GM23248 (cell line): ENCODE data around the gene SLC36A3. TPM values are rescaled to one million over a fixed set of nuclear protein-coding genes. Genes with fewer than 3 reads are reported as not detected.

Experiments
- DNase-seq: peaks from one replicate; pipeline ENCODE4 v3.0.0-alpha.2; 2015
- H2AFZ ChIP-seq: fragments of 200-600 bp; sonication (generic); 2 replicates; pipeline ENCODE4 v1.6.1; 2016; ENCODE audit warnings: antibody characterized with exemption
- H3F3A ChIP-seq: fragments of 200-600 bp; sonication (generic); 2 replicates; pipeline ENCODE4 v1.6.1; 2016; ENCODE audit warnings: mild to moderate bottlenecking, antibody characterized with exemption, mixed run types; ENCODE audit not compliant: insufficient read depth
- H3K27ac ChIP-seq: fragments of 200-600 bp; sonication (generic); 2 replicates; pipeline ENCODE4 v1.5.1; 2016; ENCODE audit warnings: mild to moderate bottlenecking
- H3K27me3 ChIP-seq: fragments of 200-600 bp; sonication (generic); replicated peaks from 2 replicates; pipeline ENCODE4 v1.6.1; 2016; ENCODE audit warnings: mild to moderate bottlenecking; ENCODE audit not compliant: insufficient read depth
- H3K36me3 ChIP-seq: fragments of 200-600 bp; sonication (generic); 2 replicates; pipeline ENCODE4 v1.6.1; 2016; ENCODE audit warnings: low read depth, mild to moderate bottlenecking
- H3K4me1 ChIP-seq: fragments of 200-600 bp; sonication (generic); 2 replicates; pipeline ENCODE4 v1.6.1; 2016; ENCODE audit warnings: mild to moderate bottlenecking; ENCODE audit not compliant: insufficient read depth
- H3K4me2 ChIP-seq: fragments of 200-600 bp; sonication (generic); one replicate; pipeline ENCODE4 v1.6.1; 2016; ENCODE audit warnings: mild to moderate bottlenecking; ENCODE audit not compliant: unreplicated experiment
- H3K4me3 ChIP-seq: fragments of 200-600 bp; sonication (generic); 2 replicates; pipeline ENCODE4 v1.5.1; 2016; ENCODE audit warnings: mild to moderate bottlenecking
- H3K79me2 ChIP-seq: fragments of 200-600 bp; sonication (generic); 2 replicates; pipeline ENCODE4 v1.6.1; 2016; ENCODE audit warnings: mild to moderate bottlenecking; ENCODE audit not compliant: insufficient read depth
- H3K9ac ChIP-seq: fragments of 200-600 bp; sonication (generic); 2 replicates; pipeline ENCODE4 v1.6.1; 2016; ENCODE audit warnings: mild to moderate bottlenecking
- H3K9me2 ChIP-seq: fragments of 200-600 bp; sonication (generic); 2 replicates; pipeline ENCODE4 v1.6.1; 2016; ENCODE audit warnings: mixed run types, mild to moderate bottlenecking, moderate library complexity; ENCODE audit not compliant: insufficient read depth
- H3K9me3 ChIP-seq: fragments of 200-600 bp; sonication (generic); one replicate; pipeline ENCODE4 v1.6.1; 2017; ENCODE audit warnings: low read depth
- H4K20me1 ChIP-seq: fragments of 200-600 bp; sonication (generic); 2 replicates; pipeline ENCODE4 v1.6.0; 2016; ENCODE audit not compliant: insufficient read depth
- EZH2 ChIP-seq: fragments of 200-600 bp; sonication (generic); IDR thresholded peaks from 2 replicates; pipeline ENCODE4 v1.6.1; 2018; ENCODE audit warnings: antibody characterized with exemption, mild to moderate bottlenecking; ENCODE audit not compliant: insufficient read depth, poor library complexity, severe bottlenecking
- EZH2phosphoT487 ChIP-seq: fragments of 200-600 bp; sonication (generic); IDR thresholded peaks from 2 replicates; pipeline ENCODE4 v1.6.1; 2018; ENCODE audit warnings: antibody characterized with exemption, moderate library complexity, mild to moderate bottlenecking, low read depth; ENCODE audit not compliant: insufficient read depth
- WGBS, 2 experiments: methylation state at CpG; one replicate each; pipeline ENCODE4 v1.1.6; 2015 to 2017; ENCODE audit warnings: low lambda C conversion rate in 2 of 2, low coverage in 1 of 2; ENCODE audit errors: missing lambda C conversion rate in 2 of 2; 5-methylcytosine and 5-hydroxymethylcytosine counted together
- in situ Hi-C: fragments of 300-500 bp; cut with MboI; formaldehyde crosslinking; loops from 2 replicates; pipeline ENCODE4 v1.15.0; 2020
- polyA plus RNA-seq: library from polyadenylated mRNA; unstranded; fragments of >200 nt; fragmentation: Nextera tagmentation; extraction: Ambion mirVana; gene quantifications from 2 replicates; pipeline ENCODE4 v1.2.1, GENCODE V29; 2016
- total RNA-seq: library from RNA; depleted of rRNA; stranded (reverse); fragments of >200 nt; shearing (Covaris generic); gene quantifications from 2 replicates; pipeline ENCODE4 v1.2.3, GENCODE V29; 2014; rRNA removed

SLC36A3 gene
- total RNA-seq (not detected in 2 replicates), polyA plus RNA-seq (not detected in 2 replicates)

GRCh38 chr5:151303666-151304065, at the start of gene SLC36A3:
TSS of gene SLC36A3 (minus strand) at chr5:151303766. CDS start at chr5:151303354, 412 bp downstream.
- TF ChIP-seq EZH2phosphoT487 (no peak), EZH2 (no peak)
- Histone ChIP-seq H3K79me2 (no peaks in the 10 kb centered on the region), H3K9me3 (no peaks in the 10 kb centered on the region), H3K36me3 (no peaks in the 10 kb centered on the region), H3K9ac (no peak within 1 kb of the TSS), H2AFZ (no peak within 1 kb of the TSS), H3K4me2 (no peak within 1 kb of the TSS), H3K27me3 (peaks cover 7% of the 10 kb centered on the region), H3K4me3 (no peak within 1 kb of the TSS), H3K4me1 (no peaks in the 10 kb centered on the region), H3K9me2 (no peaks in the 10 kb centered on the region), H3F3A (no peaks in the 10 kb centered on the region), H3K27ac (no peak within 1 kb of the TSS), H4K20me1 (no peaks in the 10 kb centered on the region)
- DNase-seq, result no peak
- 19 to 20% methylated on average over 2 of the region's 2 CpGs for WGBS, 2 experiments
- in situ Hi-C loops, result no loop called here

- no peaks in the 10 kb centered on the region for H3F3A ChIP-seq
- H3K9ac ChIP-seq, result no peak overlapping the region
- no peak overlapping the region for H3K4me2 ChIP-seq
- no peak for DNase-seq
- no peaks in the 10 kb centered on the region for H3K79me2 ChIP-seq
- no peaks in the 10 kb centered on the region for H3K9me2 ChIP-seq
- no peak overlapping the region for H2AFZ ChIP-seq
- no peaks in the 10 kb centered on the region; the same call in 1 of the 2 replicates for H3K27me3 ChIP-seq
- WGBS, 2 experiments, result 57 to 70% methylated on average over 1 of the region's 1 CpG
- H3K9me3 ChIP-seq, result no peaks in the 10 kb centered on the region
- H4K20me1 ChIP-seq, result no peaks in the 10 kb centered on the region
- in situ Hi-C loops, result no loop called here
- no peak overlapping the region for H3K27ac ChIP-seq
- no peak for TF ChIP-seq EZH2
- no peak for TF ChIP-seq EZH2phosphoT487
- no peak overlapping the region for H3K4me3 ChIP-seq
- no peaks in the 10 kb centered on the region for H3K4me1 ChIP-seq
- no peaks in the 10 kb centered on the region for H3K36me3 ChIP-seq
Measured at GRCh38 chr5:151351671-151352070, 48.1 kb upstream of the SLC36A3 start.

- H3K9me3 ChIP-seq, result no peaks in the 10 kb centered on the region
- no peaks in the 10 kb centered on the region for H3K4me1 ChIP-seq
- 13 to 14% methylated on average over 6 of the region's 6 CpGs for WGBS, 2 experiments
- H3F3A ChIP-seq, result no peaks in the 10 kb centered on the region
- no peaks in the 10 kb centered on the region for H3K79me2 ChIP-seq
- no peaks in the 10 kb centered on the region for H3K9me2 ChIP-seq
- H3K9ac ChIP-seq, result no peak overlapping the region
- in situ Hi-C loops, result no loop called here
- no peak overlapping the region for H3K4me2 ChIP-seq
- TF ChIP-seq EZH2phosphoT487 (no peak), EZH2 (no peak)
- no peaks in the 10 kb centered on the region for H3K36me3 ChIP-seq
- H4K20me1 ChIP-seq, result no peaks in the 10 kb centered on the region
- no peak overlapping the region for H2AFZ ChIP-seq
- no peak overlapping the region for H3K27ac ChIP-seq
- no peak overlapping the region for H3K4me3 ChIP-seq
- peaks cover 5% of the 10 kb centered on the region for H3K27me3 ChIP-seq
- no peak for DNase-seq
Measured at GRCh38 chr5:151348789-151349188, 45.2 kb upstream of the SLC36A3 start.

- Histone ChIP-seq H2AFZ (no peak within 1 kb of the TSS), H3K9ac (no peak within 1 kb of the TSS), H3K9me2 (no peaks in the 10 kb centered on the region), H3K4me3 (no peak within 1 kb of the TSS), H3F3A (no peaks in the 10 kb centered on the region), H3K36me3 (no peaks in the 10 kb centered on the region), H3K27ac (no peak within 1 kb of the TSS), H3K4me1 (no peaks in the 10 kb centered on the region), H3K27me3 (peaks cover 5% of the 10 kb centered on the region), H4K20me1 (no peaks in the 10 kb centered on the region), H3K9me3 (no peaks in the 10 kb centered on the region), H3K4me2 (no peak within 1 kb of the TSS), H3K79me2 (no peaks in the 10 kb centered on the region)
- in situ Hi-C loops, result no loop called here
- 29 to 34% methylated on average over 8 of the region's 8 CpGs for WGBS, 2 experiments
- no peak for DNase-seq
- no peak for TF ChIP-seq EZH2
- no peak for TF ChIP-seq EZH2phosphoT487
Measured at GRCh38 chr5:151347369-151347768, 43.8 kb upstream of the SLC36A3 start, which contains the start of gene SLC36A2. TSS of gene SLC36A2 (minus strand) at chr5:151347559. CDS start at chr5:151347460, 99 bp downstream.
